Occipital lobe (tissue), 2 donors: Measurements from ENCODE around the gene PRKAG2. TPM values are rescaled to one million over a fixed set of nuclear protein-coding genes. Genes with fewer than 3 reads are reported as not detected.

Experiments used
- DNase-seq: peaks from one replicate; lab custom pipeline; 2025; lab: John Stamatoyannopoulos, UW
- total RNA-seq: library from RNA; depleted of rRNA; stranded (reverse); fragments of >200 nt; gene quantifications from one replicate; pipeline ENCODE4 v1.2.3, GENCODE V29; 2014

Gene PRKAG2
- total RNA-seq, 1 donor from 2014 or later: 32.9 TPM

GRCh38 chr7:151630851-151631569, 245.9 kb downstream of the PRKAG2 start:
- no peak for DNase-seq

- DNase-seq: no peak
Measured at GRCh38 chr7:151630358-151630757, 246.6 kb downstream of the PRKAG2 start.

GRCh38 chr7:151629713-151630272, 247.1 kb downstream of the PRKAG2 start:
- no peak for DNase-seq

- DNase-seq: no peak
Measured at GRCh38 chr7:151628846-151629604, 247.9 kb downstream of the PRKAG2 start.

GRCh38 chr7:151626422-151627115, 250.3 kb downstream of the PRKAG2 start:
- DNase-seq: no peak

GRCh38 chr7:151625606-151626005, 251.3 kb downstream of the PRKAG2 start:
- no peak for DNase-seq

- DNase-seq: no peak
Measured at GRCh38 chr7:151624246-151624928, 252.5 kb downstream of the PRKAG2 start.

GRCh38 chr7:151623766-151624165, 253.1 kb downstream of the PRKAG2 start:
- DNase-seq: no peak

- DNase-seq: no peak
Measured at GRCh38 chr7:151621961-151622360, 255.0 kb downstream of the PRKAG2 start.

GRCh38 chr7:151616443-151617213, 260.3 kb downstream of the PRKAG2 start:
- no peak for DNase-seq

GRCh38 chr7:151615784-151616183, 261.1 kb downstream of the PRKAG2 start:
- DNase-seq: no peak

GRCh38 chr7:151615058-151615457, 261.9 kb downstream of the PRKAG2 start:
- no peak for DNase-seq

- DNase-seq: no peak
Measured at GRCh38 chr7:151614019-151614418, 262.9 kb downstream of the PRKAG2 start.

GRCh38 chr7:151611878-151612277, 265.0 kb downstream of the PRKAG2 start:
- no peak for DNase-seq

GRCh38 chr7:151611041-151611440, 265.9 kb downstream of the PRKAG2 start:
- DNase-seq: no peak

GRCh38 chr7:151608031-151608551, 268.8 kb downstream of the PRKAG2 start:
- no peak for DNase-seq

GRCh38 chr7:151607464-151607867, 269.4 kb downstream of the PRKAG2 start:
- DNase-seq: no peak

GRCh38 chr7:151603951-151604350, 273.0 kb downstream of the PRKAG2 start:
- no peak for DNase-seq

- no peak for DNase-seq
Measured at GRCh38 chr7:151601521-151602305, 275.2 kb downstream of the PRKAG2 start.

- DNase-seq: no peak
Measured at GRCh38 chr7:151600331-151600730, 276.6 kb downstream of the PRKAG2 start.
